Neuronal stem cell (in vitro differentiated cells): ENCODE measurements around the gene LMO2.

Source experiments
- DNase-seq: peaks from one replicate; pipeline ENCODE4 v3.0.0-alpha.2; 2013; ENCODE audit warnings: low spot score
- H2AFZ ChIP-seq: one replicate; pipeline ENCODE4 v1.6.1; 2013; ENCODE audit warnings: mild to moderate bottlenecking, low read length, inconsistent platforms
- H2AK5ac ChIP-seq: 2 replicates; pipeline ENCODE4 v1.6.1; 2013; ENCODE audit warnings: low read depth, mild to moderate bottlenecking, inconsistent platforms, low read length, moderate library complexity, mixed read lengths
- H2BK120ac ChIP-seq: 2 replicates; pipeline ENCODE4 v1.6.1; 2013; ENCODE audit warnings: low read depth, mild to moderate bottlenecking, inconsistent platforms, low read length, moderate library complexity, mixed read lengths
- H2BK12ac ChIP-seq: one replicate; pipeline ENCODE4 v1.6.1; 2013; ENCODE audit warnings: low read length, inconsistent platforms
- H2BK15ac ChIP-seq: 2 replicates; pipeline ENCODE4 v1.6.1; 2013; ENCODE audit warnings: mild to moderate bottlenecking, low read length, inconsistent platforms, mixed read lengths
- H2BK5ac ChIP-seq: one replicate; pipeline ENCODE4 v1.6.1; 2013; ENCODE audit warnings: inconsistent platforms, mild to moderate bottlenecking, low read length, moderate library complexity
- H3K14ac ChIP-seq: one replicate; pipeline ENCODE4 v1.6.1; 2013; ENCODE audit warnings: low read length, inconsistent platforms
- H3K18ac ChIP-seq: 2 replicates; pipeline ENCODE4 v1.6.1; 2013; ENCODE audit warnings: low read length, inconsistent platforms
- H3K23ac ChIP-seq: 2 replicates; pipeline ENCODE4 v1.6.1; 2013; ENCODE audit warnings: low read depth, mild to moderate bottlenecking, mixed read lengths, low read length, inconsistent platforms; ENCODE audit not compliant: poor library complexity
- H3K27ac ChIP-seq: replicated peaks from 3 replicates; pipeline ENCODE4 v1.5.1; 2013; ENCODE audit warnings: low read length, inconsistent platforms
- H3K27me3 ChIP-seq, 3 experiments: 2 replicates each; pipeline ENCODE4 v1.6.1; 2013; ENCODE audit warnings: low read length in 3 of 3, mild to moderate bottlenecking in 2 of 3, inconsistent platforms in 1 of 3, low read depth in 1 of 3, mixed read lengths in 1 of 3, moderate library complexity in 1 of 3; ENCODE audit not compliant: control insufficient read depth in 3 of 3, insufficient read depth in 3 of 3
- H3K36me3 ChIP-seq, 2 donors: replicated peaks in 1 of 2; 2 replicates each; pipeline ENCODE4 v1.6.1; 2013; ENCODE audit warnings: low read length in 2 of 2; ENCODE audit not compliant: control insufficient read depth in 2 of 2, insufficient read depth in 2 of 2
- H3K4ac ChIP-seq: 2 replicates; pipeline ENCODE4 v1.6.1; 2013; ENCODE audit warnings: inconsistent platforms, mild to moderate bottlenecking, low read length, moderate library complexity
- H3K4me1 ChIP-seq, 2 donors: 1 replicate in 1 of 2; 2 replicates in 1 of 2; pipeline ENCODE4 v1.6.1; 2013; ENCODE audit warnings: low read length in 2 of 2, low read depth in 1 of 2; ENCODE audit not compliant: control insufficient read depth in 2 of 2, insufficient read depth in 1 of 2
- H3K4me2 ChIP-seq: one replicate; pipeline ENCODE4 v1.6.1; 2013; ENCODE audit warnings: mild to moderate bottlenecking, low read length, inconsistent platforms; ENCODE audit not compliant: insufficient read depth, poor library complexity, severe bottlenecking
- H3K4me3 ChIP-seq, 2 donors: 2 replicates each; pipeline ENCODE4 v1.5.1; 2013; ENCODE audit warnings: low read length in 2 of 2, mild to moderate bottlenecking in 2 of 2, inconsistent platforms in 1 of 2, moderate library complexity in 1 of 2
- H3K79me1 ChIP-seq: one replicate; pipeline ENCODE4 v1.6.1; 2013; ENCODE audit warnings: low read depth, mild to moderate bottlenecking, inconsistent platforms, low read length, moderate library complexity
- H3K9ac ChIP-seq: one replicate; pipeline ENCODE4 v1.6.1; 2013; ENCODE audit warnings: mild to moderate bottlenecking, low read depth, low read length, inconsistent platforms; ENCODE audit not compliant: poor library complexity
- H3K9me3 ChIP-seq, 2 donors: replicated peaks in 1 of 2; 2 replicates each; pipeline versions ENCODE3 to v1.6.1; 2013; ENCODE audit warnings: low read length in 2 of 2, mild to moderate bottlenecking in 2 of 2, inconsistent platforms in 1 of 2, low read depth in 1 of 2, mixed read lengths in 1 of 2, moderate library complexity in 1 of 2; ENCODE audit not compliant: control insufficient read depth in 2 of 2, insufficient read depth in 1 of 2
- H4K8ac ChIP-seq: one replicate; pipeline ENCODE4 v1.6.1; 2013; ENCODE audit warnings: low read depth, mild to moderate bottlenecking, inconsistent platforms, low read length, moderate library complexity
- H4K91ac ChIP-seq: one replicate; pipeline ENCODE4 v1.6.1; 2013; ENCODE audit warnings: low read length, low read depth, mild to moderate bottlenecking, inconsistent platforms; ENCODE audit not compliant: poor library complexity
- WGBS, 2 donors: extraction: QIAGEN DNeasy Blood & Tissue Kit; methylation state at CpG; one replicate each; pipeline ENCODE4 v1.1.7; 2013; ENCODE audit warnings: missing lambda C conversion rate in 2 of 2, mixed read lengths in 1 of 2; ENCODE audit not compliant: insufficient read length in 2 of 2, insufficient replicate concordance in 1 of 2; ENCODE audit errors: extremely low coverage in 2 of 2; 5-methylcytosine and 5-hydroxymethylcytosine counted together

LMO2 gene

DNA sequence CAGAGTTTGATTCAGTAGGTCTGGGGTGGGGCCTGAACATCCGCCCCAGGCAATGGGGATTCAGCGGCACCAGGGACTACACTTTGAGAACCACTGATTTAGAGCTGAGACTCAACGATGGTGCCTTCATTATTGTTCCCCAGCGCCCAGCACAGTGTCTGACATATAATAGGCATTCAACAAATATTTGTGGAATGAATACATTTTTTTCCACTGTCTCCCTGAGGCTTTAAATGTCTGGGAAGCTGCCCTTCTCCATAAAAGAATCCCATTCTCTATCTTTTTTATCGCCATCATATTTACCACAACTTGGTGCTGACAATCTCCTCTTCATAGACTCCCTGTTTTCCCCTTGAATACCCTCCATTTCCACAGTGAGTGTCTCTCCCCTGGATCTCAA, 23.6 kb upstream of the LMO2 start:
- Histone ChIP-seq H3K9ac (no peak overlapping the region), H2BK15ac (no peak overlapping the region), H2AFZ (no peak overlapping the region), H3K36me3 (no peaks in the 10 kb centered on the region), H2BK12ac (no peak overlapping the region), H3K27me3 (no peaks in the 10 kb centered on the region), H4K91ac (no peak overlapping the region), H3K4me3 (no peak overlapping the region), H3K18ac (no peak overlapping the region), H3K27ac (no peak overlapping the region), H4K8ac (no peak overlapping the region), H3K4me2 (no peak overlapping the region), H2BK120ac (no peak overlapping the region), H3K9me3 (peaks cover 0 to 8% of the 10 kb centered on the region in 2 donors), H3K79me1 (no peaks in the 10 kb centered on the region), H3K4me1 (peaks cover 0 to 5% of the 10 kb centered on the region in 2 donors), H3K4ac (no peak overlapping the region), H2BK5ac (no peak overlapping the region), H3K23ac (no peak overlapping the region), H3K14ac (no peak overlapping the region), H2AK5ac (no peak overlapping the region)
- no CpG with 5 or more reads among the region's 5 CpGs for WGBS, 2 donors
- no peak for DNase-seq

DNA sequence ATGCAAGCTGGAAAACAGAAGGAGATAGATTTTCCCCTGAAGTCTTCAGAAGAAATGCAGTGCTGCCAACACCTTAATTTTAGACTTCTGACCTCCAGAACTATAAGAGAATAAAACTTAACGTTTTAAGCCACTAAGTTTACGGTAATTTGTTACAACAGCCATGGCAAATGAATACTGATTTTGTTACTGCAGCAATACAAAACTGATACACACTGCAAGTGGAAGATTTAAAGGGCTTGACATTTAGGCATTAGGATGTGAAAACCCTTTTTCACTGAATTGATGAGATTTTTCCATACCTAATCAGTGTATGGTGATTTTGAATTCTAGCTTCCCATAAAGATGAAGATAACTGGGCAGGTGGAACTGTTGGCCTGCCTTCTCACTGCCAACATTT, 22.1 kb upstream of the LMO2 start:
- WGBS, 2 donors, result no CpG with 5 or more reads among the region's 2 CpGs
- no peak overlapping the region for H2BK12ac ChIP-seq
- no peak overlapping the region for H2BK15ac ChIP-seq
- no peak overlapping the region for H2AFZ ChIP-seq
- H3K27me3 ChIP-seq, result no peaks in the 10 kb centered on the region
- no peak overlapping the region for H3K4me3 ChIP-seq
- no peak overlapping the region for H2BK120ac ChIP-seq
- H3K9me3 ChIP-seq, result peaks cover 0 to 8% of the 10 kb centered on the region in 2 donors
- H3K27ac ChIP-seq, result no peak overlapping the region
- no peak overlapping the region for H2AK5ac ChIP-seq
- no peak overlapping the region for H2BK5ac ChIP-seq
- no peak overlapping the region for H3K18ac ChIP-seq
- H3K4ac ChIP-seq, result no peak overlapping the region
- H3K9ac ChIP-seq, result no peak overlapping the region
- H3K4me1 ChIP-seq, result peaks cover 0 to 8% of the 10 kb centered on the region in 2 donors
- H3K14ac ChIP-seq, result no peak overlapping the region
- no peak overlapping the region for H4K91ac ChIP-seq
- no peak overlapping the region for H4K8ac ChIP-seq
- no peak overlapping the region for H3K4me2 ChIP-seq
- DNase-seq, result no peak
- H3K36me3 ChIP-seq, result no peaks in the 10 kb centered on the region
- H3K23ac ChIP-seq, result no peak overlapping the region
- H3K79me1 ChIP-seq, result no peaks in the 10 kb centered on the region

DNA sequence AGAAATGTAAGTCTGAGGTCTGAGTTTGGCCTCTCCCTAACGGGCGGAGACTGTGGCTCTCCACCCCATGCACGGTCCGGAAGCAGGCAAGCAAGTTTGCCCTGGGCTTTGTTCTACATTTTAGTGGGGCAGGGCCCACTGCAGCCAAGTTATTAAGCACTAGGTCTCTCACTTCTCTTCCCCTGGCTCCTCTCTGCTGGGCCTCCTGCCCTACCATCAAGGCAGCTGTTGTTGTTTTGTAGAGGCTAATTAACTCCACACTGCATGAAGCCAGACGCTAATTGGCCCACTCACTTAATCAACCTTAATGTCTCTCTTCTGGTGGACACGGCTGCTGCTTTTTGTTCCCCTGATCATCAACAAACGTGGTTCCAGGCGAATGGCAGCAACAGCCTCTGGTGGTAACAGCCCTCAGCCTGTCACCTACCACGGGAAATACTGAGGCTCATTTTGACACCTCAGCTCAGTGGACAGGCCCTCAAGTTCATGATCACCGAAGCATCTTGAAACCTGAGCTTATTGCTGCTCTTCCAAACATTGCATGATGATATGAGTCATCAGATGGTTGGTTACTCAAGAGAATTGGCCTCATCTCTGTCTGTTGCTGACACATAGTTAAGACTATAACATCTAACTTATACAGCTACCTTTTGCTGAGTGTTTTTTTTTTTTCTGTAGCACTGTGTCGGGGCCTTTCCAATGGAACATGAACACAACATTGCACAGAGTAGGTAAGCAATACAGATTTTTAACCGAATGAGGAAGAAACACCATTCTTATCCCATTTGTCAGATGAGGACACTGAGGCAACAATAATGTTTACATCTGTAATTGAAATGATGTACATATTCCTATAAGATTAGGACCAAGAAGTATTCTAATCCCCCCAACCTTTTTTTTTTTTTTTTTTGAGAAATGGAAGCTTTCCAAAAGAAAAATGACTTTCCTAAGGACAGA, 20.8 kb upstream of the LMO2 start:
- Histone ChIP-seq H3K4me3 (no peak overlapping the region), H2BK5ac (no peak overlapping the region), H2AK5ac (no peak overlapping the region), H3K4me1 (peaks cover 0 to 8% of the 10 kb centered on the region in 2 donors), H3K18ac (no peak overlapping the region), H3K9ac (no peak overlapping the region), H3K4ac (no peak overlapping the region), H4K8ac (no peak overlapping the region), H3K4me2 (no peak overlapping the region), H3K79me1 (no peaks in the 10 kb centered on the region), H2BK12ac (no peak overlapping the region), H3K27me3 (no peaks in the 10 kb centered on the region), H2BK15ac (no peak overlapping the region), H3K9me3 (peaks cover 0 to 5% of the 10 kb centered on the region in 2 donors), H2BK120ac (no peak overlapping the region), H4K91ac (no peak overlapping the region), H3K14ac (no peak overlapping the region), H3K36me3 (no peaks in the 10 kb centered on the region), H3K27ac (peak overlapping the region; percentile 30), H2AFZ (no peak overlapping the region), H3K23ac (no peak overlapping the region)
- no CpG with 5 or more reads among the region's 12 CpGs for WGBS, 2 donors
- peak; percentile 47 for DNase-seq

DNA sequence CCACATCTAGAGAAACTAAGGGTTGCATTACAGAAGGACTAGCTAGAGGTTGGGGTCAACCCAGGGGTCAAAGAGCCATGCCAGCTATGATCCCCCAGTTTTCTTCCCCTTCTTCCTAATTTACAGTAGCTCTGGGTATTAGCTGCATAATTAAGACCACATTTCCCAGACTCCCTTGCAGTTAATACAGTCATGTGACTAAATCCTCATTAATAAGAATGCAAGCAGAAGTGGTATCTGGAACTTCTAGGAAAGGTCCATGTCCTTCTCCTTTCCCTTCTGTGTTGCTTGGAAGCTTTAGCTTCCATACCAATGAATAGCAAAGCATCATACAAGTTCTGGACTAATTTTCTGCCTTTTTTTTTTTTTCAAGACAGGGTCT, 19.1 kb upstream of the LMO2 start:
- no peak overlapping the region for H2BK120ac ChIP-seq
- peaks cover 0 to 4% (median 0%) of the 10 kb centered on the region in 3 experiments for H3K27me3 ChIP-seq
- no peak for DNase-seq
- no peak overlapping the region for H2AFZ ChIP-seq
- no peak overlapping the region for H3K27ac ChIP-seq
- H3K23ac ChIP-seq, result no peak overlapping the region
- H3K79me1 ChIP-seq, result no peaks in the 10 kb centered on the region
- H2AK5ac ChIP-seq, result no peak overlapping the region
- no peak overlapping the region for H2BK5ac ChIP-seq
- no peak overlapping the region for H3K4me3 ChIP-seq
- H4K8ac ChIP-seq, result no peak overlapping the region
- no peak overlapping the region for H4K91ac ChIP-seq
- no peaks in the 10 kb centered on the region for H3K36me3 ChIP-seq
- no peak overlapping the region for H3K9ac ChIP-seq
- no peak overlapping the region for H3K18ac ChIP-seq
- no peak overlapping the region for H3K4ac ChIP-seq
- H3K4me1 ChIP-seq, result peaks cover 2 to 18% of the 10 kb centered on the region in 2 donors
- H2BK15ac ChIP-seq, result no peak overlapping the region
- no peak overlapping the region for H3K14ac ChIP-seq
- no peak overlapping the region for H3K4me2 ChIP-seq
- peaks cover 0 to 5% of the 10 kb centered on the region in 2 donors for H3K9me3 ChIP-seq
- no peak overlapping the region for H2BK12ac ChIP-seq
